Choroid plexus epithelial cell (primary cell): Measurements from ENCODE around the gene ZNF319.

Source experiments
- DNase-seq: peaks from one replicate; pipeline ENCODE4 v3.0.0-alpha.2; 2010; ENCODE audit warnings: low read depth
- H3K4me3 ChIP-seq: 2 replicates; pipeline ENCODE4 v1.5.1; 2011; ENCODE audit warnings: low read depth, mild to moderate bottlenecking, control low read depth, low read length, moderate library complexity
- CTCF ChIP-seq: conservative IDR thresholded peaks from 2 replicates; pipeline ENCODE4 v1.5.1; 2011; ENCODE audit warnings: low read depth, mild to moderate bottlenecking, control low read depth, inconsistent platforms, low read length, moderate library complexity

ZNF319 gene

GRCh38 chr16:58019866-58020538 is 19.5 kb upstream of the ZNF319 start:
- no peak overlapping the region for H3K4me3 ChIP-seq
- TF ChIP-seq CTCF = no peak
- DNase-seq = no peak

GRCh38 chr16:58018803-58019202 is 18.3 kb upstream of the ZNF319 start:
- no peak overlapping the region for H3K4me3 ChIP-seq
- DNase-seq = no peak
- TF ChIP-seq CTCF = no peak

GRCh38 chr16:58016840-58017446 is 16.5 kb upstream of the ZNF319 start:
- H3K4me3 ChIP-seq = no peak overlapping the region
- TF ChIP-seq CTCF = no peak
- DNase-seq = no peak

- no peak for TF ChIP-seq CTCF
- H3K4me3 ChIP-seq = no peak overlapping the region
- no peak for DNase-seq
Measured at GRCh38 chr16:58013201-58013956, 12.9 kb upstream of the ZNF319 start.

DNA sequence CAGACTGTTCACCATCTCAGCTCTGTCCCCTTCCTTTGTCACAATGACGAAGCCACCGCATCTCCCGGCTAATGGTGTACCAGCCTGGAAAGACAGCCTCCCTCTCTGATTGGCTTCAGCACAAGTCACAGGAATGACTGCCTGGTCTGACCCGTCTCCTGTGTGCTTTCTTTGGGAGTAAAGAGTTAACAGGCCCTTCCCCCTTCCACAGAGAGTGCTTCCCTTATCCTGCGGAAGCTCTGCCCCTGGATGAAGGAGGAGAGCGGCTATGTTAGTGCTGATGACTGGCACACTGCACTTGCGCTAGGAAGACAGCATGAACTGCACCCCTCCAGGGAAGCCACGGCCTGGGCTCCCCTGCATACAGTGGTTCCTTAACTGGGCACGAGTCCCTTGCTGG is 12.0 kb upstream of the ZNF319 start:
- H3K4me3 ChIP-seq = no peak overlapping the region
- TF ChIP-seq CTCF = no peak
- no peak for DNase-seq

GRCh38 chr16:58011652-58012051 is 11.2 kb upstream of the ZNF319 start:
- TF ChIP-seq CTCF = peak; percentile 12
- H3K4me3 ChIP-seq = no peak overlapping the region
- DNase-seq = peak; percentile 78

GRCh38 chr16:58010886-58011285 is 10.4 kb upstream of the ZNF319 start:
- no peak for TF ChIP-seq CTCF
- no peak for DNase-seq
- H3K4me3 ChIP-seq = no peak overlapping the region
